GM12801 (cell line): ENCODE measurements around the gene FAM171A1.

Source experiments
- TF ChIP-seq, protein P1 (sequence below): IDR thresholded peaks from one replicate; pipeline ENCODE4 v1.5.1; 2011; ENCODE audit warnings: control low read depth; ENCODE audit not compliant: insufficient read length; ENCODE audit errors: extremely low read depth

Gene FAM171A1

DNA sequence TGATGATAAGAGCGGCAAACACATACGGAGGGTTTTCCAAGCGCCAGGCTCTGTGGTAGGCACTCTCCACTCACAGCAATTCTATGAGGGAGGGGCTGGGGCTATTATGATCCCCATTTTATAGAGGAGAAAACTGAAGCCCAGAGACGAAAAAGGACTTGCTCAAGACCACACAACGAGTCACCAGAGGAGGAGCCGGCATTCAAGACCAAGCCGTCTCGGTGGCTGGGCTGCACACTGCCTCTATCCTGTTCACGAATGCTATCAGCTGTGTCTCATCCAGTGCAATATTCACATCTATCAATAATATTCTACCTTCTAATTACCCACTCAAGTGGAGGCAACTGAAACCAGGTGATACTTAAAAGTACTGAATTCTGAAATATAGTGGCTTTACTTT, 134.7 kb downstream of the FAM171A1 start:
- TF ChIP-seq, protein P1, sequence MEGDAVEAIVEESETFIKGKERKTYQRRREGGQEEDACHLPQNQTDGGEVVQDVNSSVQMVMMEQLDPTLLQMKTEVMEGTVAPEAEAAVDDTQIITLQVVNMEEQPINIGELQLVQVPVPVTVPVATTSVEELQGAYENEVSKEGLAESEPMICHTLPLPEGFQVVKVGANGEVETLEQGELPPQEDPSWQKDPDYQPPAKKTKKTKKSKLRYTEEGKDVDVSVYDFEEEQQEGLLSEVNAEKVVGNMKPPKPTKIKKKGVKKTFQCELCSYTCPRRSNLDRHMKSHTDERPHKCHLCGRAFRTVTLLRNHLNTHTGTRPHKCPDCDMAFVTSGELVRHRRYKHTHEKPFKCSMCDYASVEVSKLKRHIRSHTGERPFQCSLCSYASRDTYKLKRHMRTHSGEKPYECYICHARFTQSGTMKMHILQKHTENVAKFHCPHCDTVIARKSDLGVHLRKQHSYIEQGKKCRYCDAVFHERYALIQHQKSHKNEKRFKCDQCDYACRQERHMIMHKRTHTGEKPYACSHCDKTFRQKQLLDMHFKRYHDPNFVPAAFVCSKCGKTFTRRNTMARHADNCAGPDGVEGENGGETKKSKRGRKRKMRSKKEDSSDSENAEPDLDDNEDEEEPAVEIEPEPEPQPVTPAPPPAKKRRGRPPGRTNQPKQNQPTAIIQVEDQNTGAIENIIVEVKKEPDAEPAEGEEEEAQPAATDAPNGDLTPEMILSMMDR = no peak

DNA sequence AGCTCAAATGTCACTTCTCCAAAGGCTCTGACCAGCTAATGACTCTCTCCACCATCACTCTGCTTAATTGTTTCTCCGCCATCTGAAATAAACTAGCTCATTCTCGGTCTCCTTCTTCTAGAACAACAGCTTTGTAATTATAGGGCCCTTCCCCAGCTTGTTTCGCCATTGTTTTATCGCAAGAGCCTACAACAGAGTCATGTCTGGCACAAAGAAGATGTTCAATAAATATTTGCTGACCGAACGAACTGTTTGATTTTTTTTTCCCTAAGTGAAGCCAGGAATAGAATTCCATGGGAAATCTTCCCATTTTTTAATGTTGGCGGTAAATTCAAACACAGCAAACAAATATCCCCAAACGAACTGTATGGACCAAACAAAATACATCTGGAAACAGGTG, 138.8 kb downstream of the FAM171A1 start:
- TF ChIP-seq, protein P1 = no peak

GRCh38 chr10:15231426-15231825, 139.7 kb downstream of the FAM171A1 start:
- TF ChIP-seq, protein P1 = no peak

DNA sequence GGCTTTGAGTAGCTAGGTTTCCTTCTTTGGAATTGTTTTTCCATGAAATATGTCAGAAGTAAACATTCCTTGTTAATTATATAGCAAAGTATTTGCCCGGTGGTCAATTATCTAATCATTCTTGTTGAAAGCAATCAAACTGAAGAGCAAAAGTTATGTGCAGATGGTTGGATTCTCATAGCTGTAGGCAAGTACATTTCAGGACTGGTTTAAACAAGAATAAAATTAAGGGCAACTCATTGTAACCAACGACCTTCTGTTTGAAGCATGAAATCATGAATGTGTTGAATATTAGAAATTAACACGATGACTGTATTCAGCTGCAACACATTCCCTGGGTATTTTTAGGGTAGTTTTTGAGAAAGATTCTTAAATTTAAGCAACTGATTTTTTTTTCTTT, 140.8 kb downstream of the FAM171A1 start:
- TF ChIP-seq, protein P1 = no peak

- TF ChIP-seq, protein P1 = no peak
Measured at GRCh38 chr10:15229268-15229667, 141.8 kb downstream of the FAM171A1 start.

- TF ChIP-seq, protein P1 = no peak
Measured at GRCh38 chr10:15228426-15228825, 142.7 kb downstream of the FAM171A1 start.

DNA sequence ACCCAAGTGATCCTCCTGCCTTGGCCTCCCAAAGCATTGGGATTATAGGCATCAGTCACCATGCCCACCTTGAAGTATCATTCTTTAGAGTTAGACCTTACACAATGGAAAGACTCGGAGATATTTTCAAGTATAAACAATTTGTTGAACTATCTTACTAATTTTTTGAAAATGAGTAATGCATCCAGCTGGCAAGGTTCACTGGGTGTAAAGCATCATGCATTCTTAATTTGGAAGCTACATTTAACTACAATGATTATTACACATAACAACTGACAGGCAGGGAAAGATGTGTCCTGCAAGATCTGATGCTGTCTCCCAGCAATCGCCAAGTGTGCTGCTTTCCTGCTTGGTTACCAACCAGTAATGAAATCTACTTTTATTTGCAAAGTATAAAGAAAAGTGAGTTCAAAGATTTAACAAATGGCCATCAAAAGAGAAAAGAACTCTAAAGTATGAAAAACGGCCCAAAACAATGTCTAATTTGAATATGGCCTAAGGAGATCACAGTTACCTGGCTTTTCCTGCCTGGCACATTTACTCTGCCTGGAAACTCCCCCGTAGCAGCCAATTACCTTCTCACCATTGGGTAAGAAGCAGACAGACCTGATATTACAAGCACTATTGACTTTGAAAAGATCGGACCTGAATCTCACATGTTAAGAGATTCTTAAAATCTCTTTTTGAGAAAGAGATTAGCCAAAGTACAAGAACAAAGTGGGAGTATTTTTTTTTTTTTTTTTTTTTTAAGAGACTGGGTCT, 143.3 kb downstream of the FAM171A1 start:
- TF ChIP-seq, protein P1 = no peak
